ENCODE data around the gene BCAS3. TPM values are rescaled to one million over a fixed set of nuclear protein-coding genes. Genes with fewer than 3 reads are reported as not detected.

BCAS3 gene
- total RNA-seq, 2 donors from 2014 or later = 28.0 to 37.7 TPM

DNA sequence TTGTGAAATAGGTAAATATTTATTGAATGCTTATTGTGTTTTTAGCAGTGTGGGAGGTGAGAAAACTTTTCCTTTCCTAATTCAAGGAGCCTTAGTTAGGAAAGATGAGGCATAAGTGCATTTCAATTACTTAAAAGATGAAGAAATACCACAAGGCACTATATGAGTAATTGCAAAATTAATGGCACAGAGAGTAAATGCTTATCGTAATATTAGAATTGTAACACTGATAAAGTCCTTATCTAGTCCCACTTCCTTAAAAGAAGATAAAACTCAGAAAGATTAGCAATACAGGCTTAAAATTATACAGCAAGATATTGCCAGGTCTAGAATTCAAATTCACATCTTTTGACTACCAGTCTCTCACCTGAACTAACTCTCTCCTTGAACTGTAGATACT, 489.4 kb downstream of the BCAS3 start:
- H3K27me3 Mint-ChIP-seq (ENCODE audit: insufficient read depth) = no peaks in the 10 kb centered on the region
- peaks cover 13% of the 10 kb centered on the region for H3K36me3 Mint-ChIP-seq (ENCODE audit: low read depth)
- 92% methylated on average over 1 of the region's 1 CpG; no CpG with 5 or more reads in 1 of the 2 experiments for WGBS, 2 experiments (ENCODE audit: insufficient coverage in 1 of 2, insufficient read length in 1 of 2)
- H3K9me3 Mint-ChIP-seq = peaks cover 9% of the 10 kb centered on the region
- Histone ChIP-seq H3K36me3 (ENCODE audit: control insufficient read depth, insufficient read depth, low read length) (no peaks in the 10 kb centered on the region), H3K9me3 (ENCODE audit: control insufficient read depth, low read length) (peaks cover 12% of the 10 kb centered on the region), H3K27ac (ENCODE audit: low read depth, low read length) (no peak overlapping the region), H3K4me1 (ENCODE audit: control insufficient read depth, insufficient read depth, low read length) (no peaks in the 10 kb centered on the region), H3K9ac (ENCODE audit: extremely low read depth, low read length, poor library complexity, severe bottlenecking) (no peak overlapping the region), H3K27me3 (ENCODE audit: control insufficient read depth, insufficient read depth, low read length, poor library complexity, severe bottlenecking) (no peaks in the 10 kb centered on the region), H3K4me3 (ENCODE audit: low read length) (no peak overlapping the region)
- TF ChIP-seq, protein P1, sequence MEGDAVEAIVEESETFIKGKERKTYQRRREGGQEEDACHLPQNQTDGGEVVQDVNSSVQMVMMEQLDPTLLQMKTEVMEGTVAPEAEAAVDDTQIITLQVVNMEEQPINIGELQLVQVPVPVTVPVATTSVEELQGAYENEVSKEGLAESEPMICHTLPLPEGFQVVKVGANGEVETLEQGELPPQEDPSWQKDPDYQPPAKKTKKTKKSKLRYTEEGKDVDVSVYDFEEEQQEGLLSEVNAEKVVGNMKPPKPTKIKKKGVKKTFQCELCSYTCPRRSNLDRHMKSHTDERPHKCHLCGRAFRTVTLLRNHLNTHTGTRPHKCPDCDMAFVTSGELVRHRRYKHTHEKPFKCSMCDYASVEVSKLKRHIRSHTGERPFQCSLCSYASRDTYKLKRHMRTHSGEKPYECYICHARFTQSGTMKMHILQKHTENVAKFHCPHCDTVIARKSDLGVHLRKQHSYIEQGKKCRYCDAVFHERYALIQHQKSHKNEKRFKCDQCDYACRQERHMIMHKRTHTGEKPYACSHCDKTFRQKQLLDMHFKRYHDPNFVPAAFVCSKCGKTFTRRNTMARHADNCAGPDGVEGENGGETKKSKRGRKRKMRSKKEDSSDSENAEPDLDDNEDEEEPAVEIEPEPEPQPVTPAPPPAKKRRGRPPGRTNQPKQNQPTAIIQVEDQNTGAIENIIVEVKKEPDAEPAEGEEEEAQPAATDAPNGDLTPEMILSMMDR (conservative IDR thresholded peaks at IDR 0.05) = no peak
- H3K4me1 Mint-ChIP-seq = peaks cover 6% of the 10 kb centered on the region
- no peak overlapping the region for H3K27ac Mint-ChIP-seq
- no peak for DNase-seq
- no peak overlapping the region for H3K4me3 Mint-ChIP-seq

DNA sequence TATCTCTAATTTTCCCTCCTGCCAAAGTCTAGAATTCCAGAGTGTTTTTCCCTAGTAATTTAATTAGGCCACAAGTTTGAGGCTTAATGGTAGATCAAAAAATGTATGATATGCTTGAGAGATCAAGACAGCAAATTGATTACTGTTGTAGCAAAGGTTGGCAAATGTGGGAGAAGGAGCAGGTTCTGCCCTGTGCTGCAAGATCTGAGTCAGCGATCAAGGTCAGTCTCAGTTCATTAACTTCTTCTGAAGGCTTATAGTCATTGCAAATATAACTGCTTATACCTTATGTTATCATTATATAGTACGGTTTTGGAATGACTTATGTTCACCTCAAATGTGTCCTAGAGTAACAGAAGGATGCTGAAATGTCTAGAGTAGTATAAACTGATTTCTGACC, 490.9 kb downstream of the BCAS3 start:
- peaks cover 6% of the 10 kb centered on the region for H3K4me1 Mint-ChIP-seq
- H3K4me3 Mint-ChIP-seq = no peak overlapping the region
- no peak overlapping the region for H3K9ac ChIP-seq (ENCODE audit: extremely low read depth, low read length, poor library complexity, severe bottlenecking)
- TF ChIP-seq, protein P1 (conservative IDR thresholded peaks at IDR 0.05) = no peak
- no peak overlapping the region for H3K27ac ChIP-seq (ENCODE audit: low read depth, low read length)
- H3K4me1 ChIP-seq (ENCODE audit: control insufficient read depth, insufficient read depth, low read length) = no peaks in the 10 kb centered on the region
- no peaks in the 10 kb centered on the region for H3K36me3 ChIP-seq (ENCODE audit: control insufficient read depth, insufficient read depth, low read length)
- 96% methylated on average over 2 of the region's 2 CpGs; no CpG with 5 or more reads in 1 of the 2 experiments for WGBS, 2 experiments (ENCODE audit: insufficient coverage in 1 of 2, insufficient read length in 1 of 2)
- no peak for DNase-seq
- H3K27me3 ChIP-seq (ENCODE audit: control insufficient read depth, insufficient read depth, low read length, poor library complexity, severe bottlenecking) = no peaks in the 10 kb centered on the region
- peaks cover 12% of the 10 kb centered on the region for H3K9me3 ChIP-seq (ENCODE audit: control insufficient read depth, low read length)
- H3K27me3 Mint-ChIP-seq (ENCODE audit: insufficient read depth) = no peaks in the 10 kb centered on the region
- H3K36me3 Mint-ChIP-seq (ENCODE audit: low read depth) = peaks cover 14% of the 10 kb centered on the region
- no peak overlapping the region for H3K4me3 ChIP-seq (ENCODE audit: low read length)
- no peak overlapping the region for H3K27ac Mint-ChIP-seq
- peaks cover 9% of the 10 kb centered on the region for H3K9me3 Mint-ChIP-seq

DNA sequence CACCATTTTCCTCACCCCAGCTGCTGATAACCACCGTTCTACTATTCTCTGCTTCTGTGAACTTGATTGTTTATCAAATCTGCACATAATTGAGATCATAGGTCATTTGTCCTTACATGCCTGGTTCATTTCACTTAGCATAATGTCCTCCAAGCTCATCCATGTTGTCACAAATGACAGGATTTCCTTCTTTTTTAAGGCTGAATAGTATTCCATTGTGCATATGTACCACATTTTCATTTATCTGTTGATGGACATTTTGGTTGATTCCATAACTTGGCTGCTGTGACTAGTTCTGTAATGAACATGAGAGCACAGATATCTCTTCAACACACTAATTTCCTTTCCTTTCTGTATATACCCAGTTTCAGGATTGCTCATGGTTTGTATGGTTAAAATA, 496.7 kb downstream of the BCAS3 start:
- 97 to 100% methylated on average over 1 of the region's 1 CpG for WGBS, 2 experiments (ENCODE audit: insufficient coverage in 1 of 2, insufficient read length in 1 of 2)
- Histone ChIP-seq H3K4me1 (ENCODE audit: control insufficient read depth, insufficient read depth, low read length) (no peaks in the 10 kb centered on the region), H3K9ac (ENCODE audit: extremely low read depth, low read length, poor library complexity, severe bottlenecking) (no peak overlapping the region), H3K27me3 (ENCODE audit: control insufficient read depth, insufficient read depth, low read length, poor library complexity, severe bottlenecking) (no peaks in the 10 kb centered on the region), H3K36me3 (ENCODE audit: control insufficient read depth, insufficient read depth, low read length) (no peaks in the 10 kb centered on the region), H3K4me3 (ENCODE audit: low read length) (no peak overlapping the region), H3K9me3 (ENCODE audit: control insufficient read depth, low read length) (no peaks in the 10 kb centered on the region), H3K27ac (ENCODE audit: low read depth, low read length) (no peak overlapping the region)
- peaks cover 6% of the 10 kb centered on the region for H3K4me1 Mint-ChIP-seq
- H3K36me3 Mint-ChIP-seq (ENCODE audit: low read depth) = peaks cover 8% of the 10 kb centered on the region
- no peak overlapping the region for H3K4me3 Mint-ChIP-seq
- no peaks in the 10 kb centered on the region for H3K27me3 Mint-ChIP-seq (ENCODE audit: insufficient read depth)
- H3K9me3 Mint-ChIP-seq = no peaks in the 10 kb centered on the region
- no peak for DNase-seq
- H3K27ac Mint-ChIP-seq = no peak overlapping the region
- TF ChIP-seq, protein P1 (conservative IDR thresholded peaks at IDR 0.05) = no peak
